Loucy (cell line): ENCODE data around the gene SH2D3C.

Experiments used
- H2AFZ ChIP-seq: fragments of 200-600 bp; sonication (generic); 2 replicates; pipeline ENCODE4 v1.6.0; 2016; ENCODE audit warnings: antibody characterized with exemption, mild to moderate bottlenecking, low read length, moderate library complexity
- H3F3A ChIP-seq: fragments of 200-600 bp; 2 replicates; pipeline ENCODE4 v1.6.0; 2016; ENCODE audit warnings: antibody characterized with exemption, low read depth, mild to moderate bottlenecking
- H3K27me3 ChIP-seq: fragments of 200-600 bp; sonication (generic); 2 replicates; pipeline ENCODE4 v1.6.1; 2014; ENCODE audit warnings: low read length, mild to moderate bottlenecking; ENCODE audit not compliant: insufficient read depth, poor library complexity, severe bottlenecking
- H3K36me3 ChIP-seq: fragments of 200-600 bp; sonication (generic); 2 replicates; pipeline ENCODE4 v1.6.1; 2016; ENCODE audit warnings: low read length; ENCODE audit not compliant: insufficient read depth
- H3K4me1 ChIP-seq: fragments of 200-600 bp; sonication (generic); 2 replicates; pipeline ENCODE4 v1.5.1; 2014; ENCODE audit warnings: low read length, mild to moderate bottlenecking; ENCODE audit not compliant: insufficient read depth, poor library complexity, severe bottlenecking
- H3K4me2 ChIP-seq: fragments of 200-600 bp; sonication (generic); 2 replicates; pipeline ENCODE4 v1.6.0; 2014; ENCODE audit warnings: antibody characterized with exemption, low read length, low read depth, mild to moderate bottlenecking; ENCODE audit not compliant: poor library complexity, severe bottlenecking
- H3K4me3 ChIP-seq: fragments of 200-600 bp; sonication (generic); 2 replicates; pipeline ENCODE4 v1.5.1; 2014; ENCODE audit warnings: low read length, mild to moderate bottlenecking, mixed read lengths; ENCODE audit not compliant: poor library complexity, severe bottlenecking
- H3K79me2 ChIP-seq: fragments of 200-600 bp; sonication (generic); 2 replicates; pipeline ENCODE4 v1.6.1; 2014; ENCODE audit warnings: low read length; ENCODE audit not compliant: insufficient read depth
- H3K9ac ChIP-seq: fragments of 200-600 bp; sonication (generic); 2 replicates; pipeline ENCODE4 v1.6.0; 2014; ENCODE audit warnings: mild to moderate bottlenecking, low read depth, low read length, moderate library complexity; ENCODE audit not compliant: poor library complexity, severe bottlenecking
- H3K9me2 ChIP-seq: fragments of 200-600 bp; sonication (generic); replicated peaks from 2 replicates; pipeline ENCODE4 v1.6.1; 2016; ENCODE audit warnings: low read depth, low read length, mixed read lengths
- H3K9me3 ChIP-seq: fragments of 200-600 bp; sonication (generic); 2 replicates; pipeline ENCODE4 v1.6.1; 2014; ENCODE audit warnings: mild to moderate bottlenecking, antibody characterized with exemption, low read length, low read depth; ENCODE audit not compliant: insufficient read depth
- H4K20me1 ChIP-seq: fragments of 200-600 bp; sonication (generic); 2 replicates; pipeline ENCODE4 v1.6.0; 2014; ENCODE audit warnings: antibody characterized with exemption, low read length, mild to moderate bottlenecking; ENCODE audit not compliant: insufficient read depth, poor library complexity, severe bottlenecking
- CTCF ChIP-seq: fragments of 200-600 bp; sonication (generic); conservative IDR thresholded peaks from 2 replicates; pipeline ENCODE4 v1.5.1; 2014; ENCODE audit warnings: mild to moderate bottlenecking, antibody characterized with exemption, low read length
- EZH2phosphoT487 ChIP-seq: fragments of 200-600 bp; IDR thresholded peaks from 2 replicates; pipeline ENCODE4 v1.6.1; 2018; ENCODE audit warnings: antibody characterized with exemption, mild to moderate bottlenecking, moderate library complexity, borderline replicate concordance

Gene SH2D3C

GRCh38 chr9:127776924-127777289 is 1.6 kb downstream of the SH2D3C start:
- Histone ChIP-seq H3K27me3 (no peaks in the 10 kb centered on the region), H3K9me3 (no peaks in the 10 kb centered on the region), H3K4me3 (peak overlapping the region; percentile 85), H2AFZ (no peak overlapping the region), H3K4me1 (peaks cover 52% of the 10 kb centered on the region), H3F3A (peaks cover 6% of the 10 kb centered on the region; the same call in 1 of the 2 replicates), H3K4me2 (peak overlapping the region; percentile 71), H3K36me3 (peaks cover 22% of the 10 kb centered on the region; the same call in 1 of the 2 replicates), H3K9me2 (no peaks in the 10 kb centered on the region), H3K9ac (peak overlapping the region; percentile 92), H3K79me2 (peaks cover 95% of the 10 kb centered on the region), H4K20me1 (peaks cover 24% of the 10 kb centered on the region)
- TF ChIP-seq CTCF (no peak), EZH2phosphoT487 (no peak)

- Histone ChIP-seq H2AFZ (no peak overlapping the region), H3K9ac (peak overlapping the region; percentile 92), H3K4me3 (peak overlapping the region; percentile 85), H3K4me2 (peak overlapping the region; percentile 71), H3K4me1 (peaks cover 50% of the 10 kb centered on the region), H3K79me2 (peaks cover 93% of the 10 kb centered on the region), H3K27me3 (no peaks in the 10 kb centered on the region), H3K36me3 (peaks cover 22% of the 10 kb centered on the region; the same call in 1 of the 2 replicates), H3F3A (peaks cover 6% of the 10 kb centered on the region), H3K9me2 (no peaks in the 10 kb centered on the region), H4K20me1 (peaks cover 28% of the 10 kb centered on the region), H3K9me3 (no peaks in the 10 kb centered on the region)
- TF ChIP-seq EZH2phosphoT487 = no peak
- no peak for TF ChIP-seq CTCF
These were observed 2.1 kb downstream of the SH2D3C start for GRCh38 chr9:127776195-127776923.

GRCh38 chr9:127773981-127774380 is 4.5 kb downstream of the SH2D3C start:
- H3K79me2 ChIP-seq = peaks cover 92% of the 10 kb centered on the region
- no peaks in the 10 kb centered on the region for H3K9me2 ChIP-seq
- H3K4me3 ChIP-seq = peak overlapping the region; percentile 33
- H3K27me3 ChIP-seq = no peaks in the 10 kb centered on the region
- peak overlapping the region; percentile 71 for H3K4me2 ChIP-seq
- peaks cover 6% of the 10 kb centered on the region for H3F3A ChIP-seq
- H3K9ac ChIP-seq = peak overlapping the region; percentile 30
- H3K36me3 ChIP-seq = peaks cover 23% of the 10 kb centered on the region; the same call in 1 of the 2 replicates
- no peak for TF ChIP-seq EZH2phosphoT487
- TF ChIP-seq CTCF = peak; percentile 14; the same call in 1 of the 2 replicates
- H4K20me1 ChIP-seq = peaks cover 45% of the 10 kb centered on the region
- no peak overlapping the region for H2AFZ ChIP-seq
- peaks cover 47% of the 10 kb centered on the region for H3K4me1 ChIP-seq
- no peaks in the 10 kb centered on the region for H3K9me3 ChIP-seq
